Neural progenitor cell (in vitro differentiated cells): ENCODE measurements around the gene BCAS4.

Source experiments
- CTCF ChIP-seq: fragments of 200-600 bp; sonication (generic); IDR thresholded peaks from 2 replicates; pipeline ENCODE4 v1.5.1; 2017; ENCODE audit warnings: antibody characterized with exemption, mild to moderate bottlenecking
- EZH2 ChIP-seq: fragments of 200-600 bp; sonication (generic); IDR thresholded peaks from 2 replicates; pipeline ENCODE4 v1.6.1; 2017; ENCODE audit warnings: antibody characterized with exemption, mild to moderate bottlenecking, moderate library complexity
- EZH2phosphoT487 ChIP-seq: fragments of 200-600 bp; sonication (generic); IDR thresholded peaks from 2 replicates; pipeline ENCODE4 v1.6.1; 2017; ENCODE audit warnings: antibody characterized with exemption

GRCh38 chr20:50788045-50788991 lies 6.5 kb upstream of the BCAS4 start:
- TF ChIP-seq CTCF (peak; percentile 44), EZH2 (no peak), EZH2phosphoT487 (no peak)
